DMS153 treated with DMSO at 0.1 percent for 48 hours (cell line): Measurements from ENCODE around the gene APOL2.
"Not testable (repeated sequence)": the region's sequence is repeated elsewhere in the genome, so short reads cannot be mapped to it uniquely, and the experiment has no call there.

ENCODE experiments used
- DNase-seq: peaks from one replicate; lab custom pipeline; 2025; ENCODE audit not compliant: unreplicated experiment; lab: John Stamatoyannopoulos, UW

APOL2 gene

DNA sequence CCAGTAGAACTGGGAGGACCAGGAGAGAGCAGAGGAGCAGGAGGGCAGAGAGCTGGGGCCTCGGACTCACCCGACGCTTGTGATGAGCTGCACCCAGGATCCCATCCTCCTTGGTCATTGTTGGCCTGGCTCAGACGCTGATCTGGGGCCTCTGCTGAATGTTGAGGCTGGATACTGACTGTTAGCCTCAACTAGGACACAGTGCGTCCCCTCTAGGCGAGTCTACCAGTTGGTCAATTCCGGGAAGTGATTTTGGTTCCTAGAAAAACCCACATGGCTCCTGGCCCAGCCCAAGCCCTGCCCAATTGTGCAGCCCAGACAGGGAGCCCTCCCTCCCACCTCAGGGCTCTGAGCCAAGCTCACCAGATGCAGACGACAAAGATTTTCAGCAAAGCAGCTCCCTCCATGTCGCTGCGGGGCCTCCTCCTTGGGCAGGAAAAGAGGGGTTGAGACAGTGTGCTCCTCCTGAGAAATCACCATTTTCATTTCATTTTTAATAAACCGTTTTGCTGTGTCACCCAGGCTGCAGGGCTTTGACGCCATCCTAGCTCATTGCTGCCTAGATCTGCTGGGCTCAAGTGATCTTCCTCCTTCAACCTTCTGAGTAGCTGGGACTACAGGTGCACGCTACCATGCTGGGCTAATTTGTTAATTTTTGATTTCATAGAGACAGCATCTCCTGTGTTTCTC, 37.6 kb downstream of the APOL2 start, which contains the start of gene APOL4:
TSS of gene APOL4 (minus strand) at position 180 of the 690 bp plus-strand sequence. CDS start at position 105, 75 bp downstream.
- DNase-seq, result no peak

DNA sequence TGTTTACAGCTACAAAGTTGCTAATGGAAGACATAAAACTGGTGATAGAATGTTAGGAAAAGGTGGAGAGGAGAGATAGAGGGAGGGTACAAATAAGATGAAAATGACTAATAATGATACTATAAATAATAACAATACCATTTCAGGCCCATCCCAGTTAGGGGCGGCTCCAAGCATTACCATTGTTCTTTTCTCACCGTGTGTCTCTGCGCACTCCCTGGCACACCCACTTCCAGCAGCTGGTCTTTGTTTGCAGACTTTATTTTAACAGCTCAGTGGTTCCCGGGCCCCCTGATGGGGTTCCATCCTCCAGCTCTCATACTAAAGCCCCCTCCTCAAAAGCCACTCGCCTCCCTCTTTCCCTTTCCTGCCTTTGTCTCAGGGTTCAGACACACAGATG, 38.3 kb downstream of the APOL2 start:
- DNase-seq, result not testable (repeated sequence)

DNA sequence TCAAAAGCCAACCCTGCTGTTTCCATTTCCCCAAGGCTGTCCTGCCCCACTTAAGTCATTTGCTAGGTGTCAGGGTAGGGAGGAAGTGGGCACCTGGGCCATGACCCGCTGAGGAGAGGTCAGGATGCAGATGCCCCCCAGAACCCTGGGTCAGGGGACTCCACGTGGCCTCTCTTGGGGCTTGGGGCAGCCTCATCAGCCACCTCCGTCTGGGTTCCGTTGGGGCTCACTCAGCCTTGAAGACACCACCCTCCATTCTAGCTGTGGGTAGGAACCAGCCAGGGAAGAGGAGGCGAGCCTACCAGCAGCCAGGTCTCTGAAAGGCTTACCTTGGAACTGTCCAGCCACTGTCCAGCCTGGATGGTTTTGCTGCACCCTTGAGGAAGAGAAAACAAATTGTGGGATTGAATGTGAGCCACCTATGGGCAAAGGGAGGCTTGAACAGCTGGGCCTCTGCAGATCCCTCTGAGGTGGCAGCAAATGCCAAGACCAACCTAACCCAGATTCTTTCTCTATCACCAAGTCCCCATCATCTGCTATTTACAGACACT, 40.3 kb downstream of the APOL2 start:
- DNase-seq, result no peak

DNA sequence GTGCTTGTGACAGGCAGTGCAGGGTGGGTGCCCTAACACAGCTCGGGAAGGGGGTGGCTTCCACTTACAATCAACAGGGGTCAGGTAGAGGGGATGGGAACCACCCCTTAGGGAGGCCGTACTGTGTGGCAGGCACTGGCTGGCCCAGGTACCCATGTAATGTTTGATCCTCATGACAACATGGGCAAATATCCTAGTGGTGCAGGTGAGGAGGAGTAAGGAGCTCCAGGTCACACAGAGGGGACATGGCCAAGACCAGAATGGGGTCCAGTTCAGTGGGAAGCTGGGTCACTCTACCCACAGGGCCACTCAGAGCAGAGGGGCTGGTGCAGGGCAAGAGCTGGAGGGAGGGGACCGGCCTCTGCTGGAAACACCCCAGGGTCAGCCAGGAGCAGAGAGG, 40.8 kb downstream of the APOL2 start:
- no peak for DNase-seq

DNA sequence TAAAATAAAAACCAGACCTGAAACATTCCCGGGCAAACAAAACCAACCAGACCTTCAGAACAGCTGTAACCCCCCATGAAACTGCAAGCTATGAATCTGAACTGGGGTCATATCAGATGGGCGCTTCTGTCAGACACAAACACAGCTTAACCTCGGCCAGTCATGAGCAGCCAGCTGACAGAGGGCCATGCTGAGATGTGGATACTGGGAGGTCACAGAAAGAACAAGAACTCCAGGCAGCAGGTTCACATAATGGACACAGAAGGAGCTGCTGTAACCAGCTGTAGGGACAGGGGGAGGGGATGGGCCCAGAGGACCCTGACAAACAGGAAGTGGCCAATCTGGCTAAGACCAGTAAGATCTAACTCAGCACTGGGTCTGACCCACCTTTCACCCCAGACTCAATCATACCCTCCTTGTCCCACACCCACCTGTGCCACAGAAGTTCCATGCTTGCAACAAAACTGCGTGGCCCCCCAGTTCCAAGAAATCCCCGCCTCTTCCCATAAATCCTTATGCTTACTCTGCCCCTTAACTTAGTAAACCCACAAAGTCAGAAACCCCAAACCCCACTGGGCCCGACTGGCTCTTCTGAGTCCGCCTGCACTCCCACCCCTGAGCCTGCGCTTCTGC, 41.7 kb downstream of the APOL2 start:
- no peak for DNase-seq

DNA sequence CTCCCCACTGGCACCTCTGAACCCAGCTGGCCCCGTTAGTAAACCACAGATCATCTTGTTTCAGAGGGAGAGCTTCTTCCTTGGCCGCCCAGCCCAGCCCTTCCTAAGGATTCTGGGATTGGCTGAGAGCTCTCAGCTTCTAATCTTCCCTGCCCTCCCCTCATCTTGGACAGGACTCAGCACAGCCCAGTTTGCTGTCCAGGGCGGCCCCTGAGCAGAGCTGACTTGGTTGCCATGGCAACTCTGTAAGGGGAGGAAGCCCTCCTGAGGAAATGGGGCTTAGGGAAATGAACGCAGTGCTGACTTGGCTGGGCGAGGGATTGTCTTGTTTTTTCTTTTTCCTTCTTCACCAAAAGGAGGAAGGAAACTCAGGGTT, 42.3 kb downstream of the APOL2 start:
- no peak for DNase-seq

DNA sequence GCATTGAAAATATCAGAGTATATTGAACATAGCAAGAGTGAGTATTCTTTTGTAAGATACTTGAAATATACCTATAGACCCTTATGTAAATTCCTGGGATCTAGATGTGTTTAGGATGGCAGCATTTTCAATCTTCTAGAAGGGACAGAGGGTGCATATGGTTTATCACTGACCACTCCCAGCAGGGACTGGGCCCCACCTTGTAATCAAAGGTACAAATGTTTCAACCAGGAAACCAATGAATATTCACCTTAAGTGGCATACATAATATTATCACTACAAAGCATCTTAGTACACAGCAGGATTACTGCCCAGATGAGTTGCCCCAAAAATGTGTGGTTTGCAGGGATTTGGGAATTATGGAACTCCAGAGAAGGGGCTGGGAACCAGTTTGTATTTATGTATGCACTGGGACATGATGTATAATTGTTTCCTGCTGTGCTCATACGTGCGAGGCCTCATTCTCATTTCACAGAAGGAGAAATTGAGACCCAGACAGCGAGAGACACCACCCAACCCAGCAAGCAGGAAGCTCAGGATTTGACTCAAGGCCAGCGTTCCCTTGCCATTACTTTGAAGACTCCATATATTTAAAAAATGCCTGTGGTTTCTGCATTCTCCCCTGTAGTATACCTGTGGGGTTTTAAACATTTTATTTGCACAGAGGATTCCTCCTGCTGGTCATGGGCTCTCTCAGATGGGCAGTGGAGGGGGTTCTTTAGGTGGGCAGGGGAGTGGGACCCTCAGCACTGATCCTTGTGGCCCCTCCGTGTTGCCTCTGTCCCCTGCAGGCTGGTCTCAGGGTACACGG, 42.9 kb downstream of the APOL2 start:
- no peak for DNase-seq

DNA sequence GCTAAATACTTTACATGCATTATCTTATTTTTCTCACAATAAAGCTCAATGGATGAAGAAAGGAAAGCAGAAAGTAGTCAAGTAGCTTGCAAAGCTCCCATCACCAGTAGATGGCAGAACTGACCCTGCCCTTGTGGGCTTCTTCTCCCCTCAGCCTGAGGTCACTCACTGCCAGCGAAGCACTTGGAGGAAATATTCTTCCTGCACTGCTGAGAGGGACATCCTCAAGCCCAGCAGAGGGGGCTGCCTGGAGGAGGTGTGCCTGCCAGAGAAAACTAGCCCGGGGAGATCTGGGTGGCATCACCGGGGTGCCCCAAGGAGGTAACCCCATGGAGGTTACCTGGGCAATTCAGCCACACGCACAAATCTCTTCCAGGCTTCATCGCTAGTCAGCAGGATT, 44.4 kb downstream of the APOL2 start:
- peak; percentile 12 for DNase-seq

DNA sequence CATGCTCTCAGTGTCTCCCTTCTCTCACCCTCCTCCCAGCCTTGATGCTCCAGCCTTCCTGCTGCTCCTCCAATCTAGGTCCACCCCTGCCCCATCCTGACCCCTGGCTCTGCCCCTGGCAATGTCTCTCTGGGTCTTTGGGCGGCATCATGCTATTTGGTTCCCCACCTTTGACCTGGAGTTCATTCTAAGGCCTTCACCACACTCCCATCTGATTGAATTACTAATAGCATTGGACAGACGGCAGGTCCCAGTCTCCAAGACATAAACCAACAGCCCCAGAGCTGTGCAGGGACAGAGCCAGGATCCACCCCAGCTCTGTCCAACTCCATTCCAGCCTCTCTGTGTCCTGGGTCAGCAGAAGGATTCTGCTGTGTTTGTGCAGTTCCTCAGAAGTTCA, 44.9 kb downstream of the APOL2 start:
- no peak for DNase-seq

DNA sequence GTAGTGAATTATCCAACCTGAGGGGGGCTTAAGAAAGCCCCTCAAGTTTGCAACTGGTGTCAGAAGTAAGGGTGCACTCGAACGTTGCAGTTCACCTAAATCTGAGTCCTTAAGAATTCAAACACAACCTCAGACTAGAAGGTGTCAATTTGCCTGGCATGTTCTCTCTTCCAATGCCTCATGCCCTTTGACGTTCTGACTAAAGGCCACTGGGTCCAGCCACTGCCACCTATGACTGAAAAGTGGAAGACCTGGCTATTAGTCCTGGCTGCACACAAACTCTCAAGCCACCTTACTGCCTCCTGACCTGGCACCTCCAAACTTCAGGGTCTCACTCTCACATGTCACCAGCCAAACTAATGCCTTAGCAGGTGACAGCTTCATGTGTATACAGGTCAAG, 45.8 kb downstream of the APOL2 start:
- DNase-seq, result no peak

DNA sequence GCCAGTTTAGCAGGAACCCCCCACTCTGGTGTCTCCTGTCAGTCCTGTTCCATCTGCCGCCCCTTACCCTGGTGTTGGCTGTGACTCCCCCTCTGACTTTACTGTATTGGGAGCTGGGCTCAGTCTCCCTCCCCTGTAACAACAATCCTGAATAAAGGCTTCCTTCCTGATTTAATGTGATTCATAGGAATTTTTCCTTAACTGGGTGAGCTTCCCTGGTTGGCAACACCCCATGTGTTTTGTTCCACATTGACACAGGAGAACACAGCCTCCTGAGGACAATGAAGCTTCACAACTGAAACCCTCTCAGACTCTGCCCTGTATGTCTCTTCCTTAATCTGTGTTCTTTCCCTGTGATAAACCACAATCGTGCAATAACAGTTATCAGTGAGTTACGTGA, 46.2 kb downstream of the APOL2 start:
- no peak for DNase-seq

DNA sequence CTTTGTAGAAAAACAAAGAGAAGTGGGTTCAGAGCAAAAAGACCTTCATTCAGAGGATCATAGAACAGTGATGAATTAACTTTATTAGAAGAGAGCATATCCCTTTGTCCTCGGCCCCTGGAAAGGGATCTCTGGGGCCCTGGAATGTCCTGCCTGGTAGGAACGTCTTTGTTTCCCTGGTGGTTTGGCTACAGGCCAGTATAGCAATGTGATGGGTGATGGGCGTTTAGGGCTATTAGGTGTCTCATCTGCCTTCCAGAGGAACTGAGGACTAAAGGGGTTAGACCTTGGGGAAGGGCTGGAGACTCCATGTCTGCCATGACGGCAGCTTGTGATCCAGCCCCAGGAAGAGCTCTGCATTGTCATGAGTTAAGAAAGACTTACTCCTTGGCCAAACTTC, 46.8 kb downstream of the APOL2 start:
- no peak for DNase-seq

DNA sequence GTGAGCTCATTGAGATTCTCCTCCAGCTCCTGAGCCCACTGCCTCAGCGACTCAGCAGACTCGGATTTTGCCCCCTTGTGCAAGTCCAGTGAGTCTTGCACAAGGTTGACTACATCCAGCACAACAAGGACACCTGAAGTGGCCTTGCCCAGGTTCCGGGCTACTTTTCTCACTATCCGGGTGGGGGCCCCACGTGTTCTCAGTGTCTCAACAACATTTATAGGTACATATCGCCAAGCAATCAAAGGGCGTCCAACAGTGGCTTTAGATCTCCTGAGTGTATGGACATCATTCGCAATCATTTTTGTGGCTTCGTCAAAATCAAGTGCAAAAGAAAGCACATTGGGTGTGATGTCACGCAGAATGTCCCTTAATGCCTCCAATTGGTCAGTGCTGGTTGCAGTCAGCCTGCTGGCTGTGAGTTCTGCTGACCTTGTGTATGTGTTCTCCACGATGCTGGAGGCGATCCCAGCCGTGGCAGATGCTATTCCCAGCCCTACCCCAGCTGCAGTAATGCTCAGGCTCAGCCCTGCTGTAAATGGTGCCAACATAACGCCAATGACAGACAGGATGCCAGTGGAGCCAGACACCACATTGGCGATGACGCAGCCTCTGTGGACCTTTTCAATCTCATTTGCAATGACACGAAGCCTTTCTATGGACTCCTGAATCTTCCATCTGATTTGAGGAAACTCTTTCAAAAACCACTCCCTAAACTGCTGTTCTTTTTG, 48.1 kb downstream of the APOL2 start:
- no peak for DNase-seq

DNA sequence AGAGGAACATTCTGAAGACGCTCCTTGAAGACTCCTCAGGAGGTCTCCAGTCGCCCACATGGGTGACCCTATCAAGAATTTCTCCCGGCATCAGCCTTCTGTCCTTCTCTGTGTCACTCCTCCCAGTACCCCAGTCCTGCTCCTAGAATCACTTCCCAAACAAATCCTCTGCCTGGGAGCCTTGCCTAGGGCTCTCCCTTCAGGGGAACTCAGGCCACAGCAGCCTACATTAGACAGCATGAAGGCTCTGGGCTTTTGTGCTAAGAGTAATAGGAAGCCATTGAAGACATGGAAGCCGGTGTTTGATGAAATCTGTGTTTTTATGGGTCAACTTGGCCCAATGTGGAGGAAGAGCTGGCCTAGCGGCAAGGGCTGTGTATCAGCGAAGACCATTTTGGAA, 51.5 kb downstream of the APOL2 start:
- not testable (repeated sequence) for DNase-seq

DNA sequence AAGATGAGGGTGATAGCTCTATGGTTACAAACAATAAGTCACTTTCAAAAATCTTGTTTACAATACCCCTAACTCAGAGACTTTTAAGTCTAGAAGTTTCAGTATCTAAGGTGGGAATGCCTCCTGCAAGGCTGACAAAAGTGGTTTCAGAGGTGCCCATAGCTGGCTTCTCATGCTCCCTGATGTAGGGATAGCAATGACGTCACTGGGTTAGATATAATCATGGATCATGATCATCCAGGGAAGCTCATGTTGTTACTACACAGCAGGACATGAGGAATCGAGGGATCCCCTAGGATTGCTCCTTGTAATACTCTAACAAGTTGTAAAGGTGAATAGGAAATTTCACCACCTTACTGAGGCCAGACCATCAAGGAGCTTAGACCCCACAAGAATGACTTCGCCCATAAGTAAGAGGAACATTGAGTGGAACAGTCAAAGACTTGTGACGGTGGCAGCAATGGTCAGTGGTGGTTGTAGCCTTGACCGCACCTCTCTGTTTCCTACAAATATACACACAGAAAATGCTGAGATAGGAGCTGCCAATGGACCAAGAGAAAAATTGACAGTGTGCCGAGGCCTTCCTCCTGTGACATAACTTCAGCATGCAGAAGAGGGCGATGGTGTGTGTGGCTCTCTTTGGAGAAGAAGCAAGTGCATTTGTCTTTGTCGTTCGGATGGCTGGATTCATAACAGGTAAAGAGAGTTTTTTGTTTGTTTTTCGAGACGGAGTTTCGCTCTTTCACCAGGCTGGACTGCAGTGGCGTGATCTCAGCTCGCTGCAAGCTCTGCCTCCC, 53.3 kb downstream of the APOL2 start:
- DNase-seq, result no peak

DNA sequence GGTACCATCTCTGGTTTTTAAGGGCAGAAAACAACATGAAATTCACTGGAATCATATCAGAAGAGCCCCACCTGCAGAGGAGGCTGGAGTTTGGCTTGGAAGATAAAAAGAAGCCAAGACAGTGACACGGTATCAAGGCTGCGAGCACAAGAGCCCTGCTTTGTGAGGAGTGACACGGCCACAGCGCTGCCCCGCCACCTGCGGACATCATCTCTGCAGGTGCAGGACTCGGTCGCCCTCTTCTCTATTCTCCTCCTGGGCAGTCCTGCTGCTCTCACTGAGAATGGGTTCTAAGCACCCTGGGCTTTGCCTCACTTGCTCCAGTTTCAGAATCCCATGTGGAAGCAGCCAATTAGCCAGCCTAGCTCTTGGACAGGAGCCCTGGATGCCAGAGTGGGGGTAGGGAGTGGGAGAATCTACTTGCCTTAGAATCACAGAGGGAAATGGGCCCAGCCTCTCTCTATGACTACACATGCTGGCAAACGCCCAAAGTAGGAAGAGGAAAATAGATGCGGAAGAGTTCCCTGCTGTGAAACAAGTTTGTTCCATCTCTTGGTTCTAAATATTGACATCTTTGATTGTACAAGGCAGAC, 54.8 kb downstream of the APOL2 start:
- no peak for DNase-seq

DNA sequence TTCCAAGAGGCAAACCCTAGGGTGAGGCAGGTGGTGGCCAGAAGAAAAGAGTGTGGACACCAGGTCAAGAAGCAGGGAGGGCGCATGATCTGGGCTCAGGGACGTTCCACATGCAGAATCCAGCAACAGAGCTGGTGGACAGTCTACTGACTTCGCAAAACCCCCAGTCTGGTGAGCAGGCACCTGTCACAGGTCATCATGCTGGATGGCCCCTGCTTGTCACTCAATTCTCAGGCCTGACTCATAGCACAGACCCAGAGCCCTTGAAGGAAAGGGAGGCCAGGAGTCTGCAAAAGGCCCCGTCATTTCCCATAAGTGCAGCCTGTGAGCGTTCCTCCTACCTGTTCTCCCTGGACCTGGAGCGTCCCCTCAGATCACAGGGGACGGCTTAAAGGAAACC, 55.9 kb downstream of the APOL2 start:
- no peak for DNase-seq

DNA sequence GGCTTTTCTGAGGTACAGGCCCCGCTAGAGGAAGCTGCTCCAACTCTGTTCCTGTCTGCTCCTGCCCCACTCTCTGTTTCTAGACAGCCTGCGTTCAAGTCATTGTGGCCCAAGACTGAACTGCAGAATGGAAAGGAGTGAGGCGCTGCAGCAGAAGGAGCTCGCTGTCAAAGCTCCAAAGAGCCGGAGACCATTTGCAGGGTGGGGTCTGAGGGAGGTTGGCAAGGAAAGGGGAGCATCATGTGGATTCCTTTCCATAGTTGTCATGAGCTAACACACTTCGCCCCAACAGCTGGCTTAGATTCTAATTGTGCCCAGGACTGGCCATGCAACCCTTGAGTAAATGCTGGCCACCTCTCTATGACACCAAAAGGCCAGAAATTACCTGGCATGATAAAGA, 56.5 kb downstream of the APOL2 start:
- no peak for DNase-seq

DNA sequence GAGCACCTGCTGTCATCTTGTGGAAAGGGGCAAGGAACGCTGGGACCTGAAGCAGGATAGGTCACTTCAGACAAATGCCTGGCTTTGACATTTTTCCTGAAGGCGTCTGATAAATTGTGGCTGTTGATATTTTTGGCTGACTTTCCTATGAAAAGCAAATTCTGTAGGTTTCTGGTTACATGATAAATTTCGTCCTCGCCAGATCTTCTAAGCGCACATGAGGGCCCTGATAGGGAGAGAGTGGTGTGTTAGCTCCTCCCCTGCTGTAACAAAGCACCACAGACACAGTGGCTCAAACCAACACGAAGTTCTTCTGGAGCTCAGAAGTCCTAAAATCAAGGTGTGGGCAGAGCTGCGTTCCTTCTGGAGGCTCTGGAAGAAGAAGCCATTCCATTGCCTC, 57.3 kb downstream of the APOL2 start:
- no peak for DNase-seq

DNA sequence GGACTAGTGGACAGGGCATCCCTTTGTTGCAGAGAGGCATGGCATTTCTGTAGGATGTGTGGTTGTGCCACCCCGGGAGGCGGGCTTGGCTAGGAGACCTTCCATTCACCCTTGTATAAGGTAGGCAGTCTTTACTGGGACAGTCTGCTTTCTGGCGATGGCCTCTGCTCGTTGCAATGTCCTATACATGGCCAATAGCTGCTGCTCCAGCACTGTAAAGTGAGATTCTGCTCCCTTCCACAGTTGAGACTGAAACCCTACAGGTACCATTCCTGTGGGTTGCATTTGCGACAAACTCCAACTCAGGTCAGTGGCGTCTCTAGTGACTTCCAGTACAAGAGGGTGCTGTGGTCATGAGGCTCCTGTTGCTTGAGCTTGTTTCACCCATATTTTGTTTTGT, 58.4 kb downstream of the APOL2 start:
- DNase-seq, result no peak
